HCT116 (cell line): ENCODE measurements around the gene MEGF6. TPM values are rescaled to one million over a fixed set of nuclear protein-coding genes. Genes with fewer than 3 reads are reported as not detected.

ENCODE experiments used
- ATAC-seq: fragments of 200-7000 bp; cut with Tn5 transposase; 2 replicates; pipeline ENCODE4 v1.9.1; 2020; ENCODE audit warnings: mild to moderate bottlenecking, moderate library complexity
- BruUV-seq: library from RNA; stranded (reverse); fragments of 400-500 nt; replicated peaks from 2 replicates; lab custom pipeline; 2021; lab: Mats Ljungman, UMichigan
- CTCF ChIA-PET: fragments of 300-600 bp; sonication (Branson Sonifier 250); formaldehyde crosslinking; loops from one replicate; lab custom pipeline; 2021; ENCODE audit warnings: antibody characterized with exemption; lab: Charles Lee
- POLR2A ChIA-PET: fragments of 300-600, 350-600 bp; sonication (Branson Sonifier 250); formaldehyde crosslinking; loops from one replicate; lab custom pipeline; 2021; ENCODE audit warnings: antibody characterized with exemption; lab: Charles Lee
- RAD21 ChIA-PET, 2 experiments: fragments of 300-600 bp; sonication (Branson Sonifier 250); formaldehyde crosslinking; loops; one replicate each; lab custom pipeline; 2023; ENCODE audit warnings: low total read pairs in 2 of 2; ENCODE audit not compliant: uncharacterized antibody in 2 of 2, unreplicated experiment in 2 of 2, low non-redundant PET in 1 of 2; lab: Charles Lee
- DNase-seq: peaks from one replicate; pipeline ENCODE4 v3.0.0-alpha.2; 2010; ENCODE audit warnings: low read depth, low spot score
- H2AFZ ChIP-seq: fragments of 200-600 bp; shearing (Covaris generic), sonication (generic); 2 replicates; pipeline ENCODE4 v1.6.1; 2017; ENCODE audit warnings: low read depth, mixed run types, mixed read lengths, antibody characterized with exemption, low read length; ENCODE audit not compliant: poor library complexity, severe bottlenecking
- H3K27ac ChIP-seq: 2 replicates; pipeline ENCODE4 v1.5.1; 2012; ENCODE audit warnings: low read depth, low read length
- H3K27me3 ChIP-seq: fragments of 200-600 bp; sonication (generic); 2 replicates; pipeline ENCODE4 v1.6.1; 2016; ENCODE audit warnings: mixed run types, low read length, mixed read lengths; ENCODE audit not compliant: insufficient read depth
- H3K36me3 ChIP-seq, 2 experiments: fragments of 200-500 bp in 1 of 2; fragments of 200-600 bp in 1 of 2; sonication (Bioruptor generic) in 1 of 2; sonication (generic) in 1 of 2; 2 replicates each; pipeline versions ENCODE4 v1.5.1 to v1.6.1; 2014 to 2016; ENCODE audit warnings: low read length in 2 of 2, inconsistent platforms in 1 of 2, mixed read lengths in 1 of 2, mixed run types in 1 of 2; ENCODE audit not compliant: insufficient read depth in 2 of 2, control insufficient read depth in 1 of 2
- H3K4me1 ChIP-seq, 2 experiments: fragments of 200-600 bp in 1 of 2; sonication (generic) in 1 of 2; 2 replicates each; pipeline versions ENCODE4 v1.5.1 to v1.6.1; 2012 to 2017; ENCODE audit warnings: low read length in 2 of 2, inconsistent platforms in 1 of 2, mild to moderate bottlenecking in 1 of 2, mixed read lengths in 1 of 2, mixed run types in 1 of 2, moderate library complexity in 1 of 2; ENCODE audit not compliant: insufficient read depth in 2 of 2, control insufficient read depth in 1 of 2
- H3K4me2 ChIP-seq: fragments of 200-600 bp; sonication (generic); 2 replicates; pipeline ENCODE4 v1.6.1; 2017; ENCODE audit warnings: mixed run types, low read length, mixed read lengths
- H3K4me3 ChIP-seq, 2 experiments: fragments of 200-600 bp in 1 of 2; sonication (generic) in 1 of 2; replicated peaks in 1 of 2; 2 replicates each; pipeline ENCODE4 v1.5.1; 2011 to 2016; ENCODE audit warnings: low read length in 2 of 2, control low read depth in 1 of 2, low read depth in 1 of 2, mild to moderate bottlenecking in 1 of 2, mixed read lengths in 1 of 2, mixed run types in 1 of 2
- H3K79me2 ChIP-seq: fragments of 200-600 bp; sonication (generic); 2 replicates; pipeline ENCODE4 v1.6.1; 2017; ENCODE audit warnings: mild to moderate bottlenecking, mixed run types, low read length, moderate library complexity, mixed read lengths; ENCODE audit not compliant: insufficient read depth
- H3K9ac ChIP-seq: fragments of 200-600 bp; sonication (generic); 2 replicates; pipeline ENCODE4 v1.6.1; 2016; ENCODE audit warnings: low read length, mixed read lengths
- H3K9me2 ChIP-seq: fragments of 200-600 bp; sonication (generic), shearing (Covaris generic); 2 replicates; pipeline ENCODE4 v1.6.1; 2017; ENCODE audit warnings: mixed run types, mild to moderate bottlenecking, moderate library complexity; ENCODE audit not compliant: insufficient read depth
- H3K9me3 ChIP-seq, 2 experiments: fragments of 200-500 bp in 1 of 2; fragments of 200-600 bp in 1 of 2; sonication (Bioruptor generic) in 1 of 2; sonication (generic) in 1 of 2; 2 replicates each; pipeline ENCODE4 v1.6.1; 2014 to 2017; ENCODE audit warnings: low read length in 2 of 2, mixed read lengths in 2 of 2, inconsistent platforms in 1 of 2, low read depth in 1 of 2, mild to moderate bottlenecking in 1 of 2, mixed run types in 1 of 2, moderate library complexity in 1 of 2; ENCODE audit not compliant: control insufficient read depth in 1 of 2, insufficient read depth in 1 of 2
- H4K20me1 ChIP-seq: fragments of 200-600 bp; sonication (generic), shearing (Covaris generic); 2 replicates; pipeline ENCODE4 v1.6.1; 2017; ENCODE audit warnings: mixed run types, mild to moderate bottlenecking, moderate library complexity; ENCODE audit not compliant: insufficient read depth
- ATF3 ChIP-seq: IDR thresholded peaks from 2 replicates; pipeline ENCODE4 v1.6.1; 2012
- CTCF ChIP-seq, 3 experiments: fragments of 200-600 bp in 1 of 3; sonication (generic) in 1 of 3; IDR thresholded peaks in 2 of 3; conservative IDR thresholded peaks in 1 of 3; 2 replicates each; pipeline ENCODE4 v1.5.1; 2012 to 2017; ENCODE audit warnings: low read depth in 2 of 3, low read length in 2 of 3, antibody characterized with exemption in 1 of 3, borderline replicate concordance in 1 of 3, control low read depth in 1 of 3, mild to moderate bottlenecking in 1 of 3, mixed read lengths in 1 of 3, mixed run types in 1 of 3, moderate library complexity in 1 of 3; ENCODE audit not compliant: insufficient read depth in 1 of 3
- ELF1 ChIP-seq: IDR thresholded peaks from 2 replicates; pipeline ENCODE4 v1.6.1; 2012; ENCODE audit warnings: low read depth, borderline replicate concordance
- EZH2 ChIP-seq: fragments of 200-600 bp; sonication (generic); IDR thresholded peaks from 2 replicates; pipeline ENCODE4 v1.6.1; 2017; ENCODE audit warnings: antibody characterized with exemption, mixed run types
- MAX ChIP-seq: IDR thresholded peaks from 2 replicates; pipeline ENCODE4 v1.6.1; 2012
- SRF ChIP-seq: IDR thresholded peaks from 2 replicates; pipeline ENCODE4 v1.6.1; 2012; ENCODE audit warnings: low read depth
- YY1 ChIP-seq: IDR thresholded peaks from 2 replicates; pipeline ENCODE4 v1.6.1; 2011; ENCODE audit warnings: low read length, low read depth, moderate library complexity, mild to moderate bottlenecking; ENCODE audit not compliant: insufficient replicate concordance; ENCODE audit errors: extremely low read depth
- intact Hi-C: fragments of 100-400 bp; cut with micrococcal nuclease; formaldehyde crosslinking; loops from 2 replicates; pipeline ENCODE4 v1.10.0; 2022
- total RNA-seq: library from RNA; stranded (reverse); gene quantifications from one replicate; pipeline ENCODE4 v1.2.1, GENCODE V29; 2021; ENCODE audit not compliant: unreplicated experiment

MEGF6 gene
- total RNA-seq, 1 experiment from 2014 or later = 47.6 TPM

DNA sequence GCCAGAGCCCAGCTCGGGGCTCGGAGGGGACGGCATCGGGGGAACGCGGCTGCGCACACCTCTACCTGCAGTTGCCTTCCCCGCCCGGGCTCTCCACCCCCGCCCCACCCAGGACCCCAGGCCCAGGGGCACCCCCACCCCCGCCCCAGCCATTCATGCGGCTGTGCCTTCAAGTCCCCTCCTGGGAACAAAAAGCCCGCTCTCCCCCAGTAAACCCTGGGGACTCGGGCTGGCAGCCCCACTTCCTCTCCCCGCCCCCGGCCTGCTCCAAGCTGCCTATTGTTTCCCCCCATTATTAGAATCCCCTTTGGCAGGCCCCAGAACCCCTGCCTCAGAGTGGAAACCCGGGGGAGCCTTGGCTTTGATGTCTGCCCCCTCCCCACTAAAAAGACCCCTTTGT is 18.0 kb downstream of the MEGF6 start:
- no peak for TF ChIP-seq ELF1
- TF ChIP-seq MAX = no peak
- TF ChIP-seq SRF = no peak
- TF ChIP-seq EZH2 = no peak
- TF ChIP-seq YY1 = no peak
- no peak overlapping the region for H2AFZ ChIP-seq
- no peaks in the 10 kb centered on the region for H3K9me2 ChIP-seq
- no peaks in the 10 kb centered on the region for H3K36me3 ChIP-seq
- no TSS peak for BruUV-seq
- no peak overlapping the region for H3K4me3 ChIP-seq
- no peaks in the 10 kb centered on the region for H4K20me1 ChIP-seq
- no peak overlapping the region for H3K27ac ChIP-seq
- ChIA-PET POLR2A (no interaction called here), RAD21 (no interaction called here), CTCF (no interaction called here)
- ATAC-seq = no peak
- H3K27me3 ChIP-seq = no peaks in the 10 kb centered on the region
- no peaks in the 10 kb centered on the region for H3K9me3 ChIP-seq
- no peaks in the 10 kb centered on the region for H3K4me1 ChIP-seq
- H3K9ac ChIP-seq = no peak overlapping the region
- H3K79me2 ChIP-seq = no peaks in the 10 kb centered on the region
- no peak overlapping the region for H3K4me2 ChIP-seq
- intact Hi-C loops = no loop called here
- no peak for DNase-seq

DNA sequence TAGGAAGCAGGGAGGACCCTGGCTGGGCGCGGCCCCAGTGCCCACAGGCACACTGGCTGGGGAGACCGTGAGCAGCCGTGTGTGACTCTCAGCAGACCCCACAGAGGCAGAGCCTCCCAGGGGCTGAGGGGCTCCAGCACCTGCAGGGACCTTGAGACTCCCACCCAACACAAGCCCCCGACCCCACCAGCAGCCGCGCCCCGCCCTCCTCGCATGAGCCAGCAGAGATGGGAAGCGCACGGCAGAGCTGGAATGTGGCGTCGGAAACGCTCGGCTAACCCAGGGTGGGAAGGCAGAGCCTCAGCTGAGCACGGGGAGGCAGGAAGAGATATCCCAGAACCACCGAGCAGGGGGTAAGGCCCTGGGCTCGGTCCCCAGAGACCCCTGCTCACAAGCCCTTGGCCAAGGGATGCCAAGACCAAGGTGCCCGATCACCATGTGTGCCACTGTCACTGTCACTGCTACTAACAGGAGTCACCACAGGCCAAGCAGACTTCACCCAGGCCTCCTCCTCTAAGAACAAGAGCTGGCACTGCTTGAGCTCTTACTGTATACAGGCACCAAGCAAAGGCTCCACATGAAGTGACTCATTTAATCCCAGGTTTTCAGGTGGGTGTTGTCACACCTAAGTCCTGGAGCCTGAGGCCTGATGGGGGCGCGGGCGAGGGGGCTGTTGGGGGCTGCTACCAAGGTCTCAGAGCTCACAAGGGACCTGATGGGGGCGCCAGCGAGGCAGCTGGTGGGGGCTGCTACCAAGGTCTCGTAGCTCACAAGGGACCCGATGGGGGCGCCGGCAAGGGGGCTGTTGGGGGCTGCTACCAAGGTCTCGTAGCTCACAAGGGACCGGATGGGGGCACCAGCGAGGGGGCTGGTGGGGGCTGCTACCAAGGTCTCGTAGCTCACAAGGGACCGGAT is 20.1 kb downstream of the MEGF6 start:
- H4K20me1 ChIP-seq = no peaks in the 10 kb centered on the region
- ChIA-PET POLR2A (no interaction called here), RAD21 (no interaction called here), CTCF (interaction anchor here (0.8 to 1.7 kb wide), 3 partner anchors 9 to 28 kb away, joined by 3 to 8 read pairs (median 4); no protein-coding TSS in a partner anchor)
- no peaks in the 10 kb centered on the region for H3K79me2 ChIP-seq
- no peak overlapping the region for H3K9ac ChIP-seq
- intact Hi-C loops = no loop called here
- no peak overlapping the region for H3K27ac ChIP-seq
- H3K36me3 ChIP-seq = no peaks in the 10 kb centered on the region
- no peak overlapping the region for H2AFZ ChIP-seq
- TF ChIP-seq CTCF (IDR thresholded peaks at IDR 0.05 in 2 of 3, conservative IDR thresholded peaks at IDR 0.05 in 1 of 3; ENCODE audit: borderline replicate concordance in 1 of 3, insufficient read depth in 1 of 3, low read depth in 2 of 3, low read length in 2 of 3) = peak in 2 of 3 experiments; percentile 30 to 47; a peak in 3 of 6 replicates
- no peak for TF ChIP-seq ATF3
- H3K4me2 ChIP-seq = no peak overlapping the region
- H3K9me3 ChIP-seq = no peaks in the 10 kb centered on the region; a peak in 1 of 4 replicates
- H3K9me2 ChIP-seq = no peaks in the 10 kb centered on the region
- ATAC-seq = 0 out of 2 replicates have a peak, but pooled peaks have one; percentile 33
- BruUV-seq = no TSS peak
- DNase-seq = no peak
- no peaks in the 10 kb centered on the region for H3K4me1 ChIP-seq
- no peak overlapping the region for H3K4me3 ChIP-seq
- H3K27me3 ChIP-seq = no peaks in the 10 kb centered on the region
